NCI-H1105 (cell line): ENCODE measurements around the gene CHFR.
"Not testable (repeated sequence)": the region's sequence is repeated elsewhere in the genome, so short reads cannot be mapped to it uniquely, and the experiment has no call there.

Source experiments
- DNase-seq: peaks from one replicate; lab custom pipeline; 2025; lab: John Stamatoyannopoulos, UW

Gene CHFR

DNA sequence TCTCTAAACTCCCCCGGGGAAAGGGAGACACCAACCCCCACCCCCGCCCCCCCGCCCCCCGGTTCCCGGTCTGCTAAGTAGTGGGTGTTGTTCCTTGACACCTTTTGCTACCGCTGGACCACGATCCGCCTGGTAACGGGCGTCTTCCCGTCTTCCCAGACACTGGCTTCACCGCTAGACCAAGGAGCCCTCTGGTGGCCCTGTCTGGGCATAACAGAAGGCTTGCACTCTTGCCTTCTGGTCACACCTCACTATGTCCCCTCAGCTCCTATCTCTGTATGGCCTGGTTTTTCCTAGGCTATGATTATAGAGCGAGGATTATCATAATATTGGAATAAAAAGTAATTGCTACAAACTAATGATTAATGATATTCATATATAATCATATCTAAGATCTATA lies 78.0 kb downstream of the CHFR start:
- DNase-seq: not testable (repeated sequence)

DNA sequence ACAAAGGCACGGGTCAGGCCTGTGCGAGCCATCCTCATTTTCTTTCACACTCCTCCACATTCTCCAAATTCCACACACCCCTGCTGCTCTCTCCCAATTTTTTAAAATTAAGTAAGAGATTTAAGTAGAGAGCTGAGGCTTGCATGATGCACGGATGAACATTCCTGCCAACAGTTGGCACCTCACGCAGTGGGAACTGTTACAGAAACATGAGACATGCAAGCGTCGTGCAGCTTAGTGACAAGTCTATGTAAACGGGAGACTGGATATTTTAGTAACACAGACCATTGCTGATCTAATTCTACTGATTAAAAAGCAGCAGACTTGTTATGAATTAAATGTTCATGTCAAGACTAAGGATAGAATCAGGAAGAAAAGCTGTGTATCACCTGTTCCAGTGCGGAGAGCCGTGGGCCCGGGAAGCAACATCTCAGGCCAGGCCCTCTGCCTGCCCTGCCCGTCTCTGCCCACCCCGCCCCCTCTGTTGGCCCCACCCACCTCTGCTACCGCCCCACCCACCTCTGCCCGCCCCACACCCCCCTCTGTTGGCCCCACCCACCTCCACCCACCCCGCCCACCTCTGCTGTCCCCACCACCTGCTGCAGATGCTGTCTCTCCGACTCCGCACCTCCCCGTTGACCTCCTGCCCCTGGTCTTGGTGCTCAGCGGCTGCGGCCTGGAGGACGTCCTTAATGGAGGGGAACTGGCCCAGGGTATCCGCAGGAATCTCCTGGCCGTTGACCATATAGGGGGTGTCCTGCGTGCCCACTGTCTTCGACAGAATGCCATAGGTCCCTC lies 79.9 kb downstream of the CHFR start:
- no peak for DNase-seq

DNA sequence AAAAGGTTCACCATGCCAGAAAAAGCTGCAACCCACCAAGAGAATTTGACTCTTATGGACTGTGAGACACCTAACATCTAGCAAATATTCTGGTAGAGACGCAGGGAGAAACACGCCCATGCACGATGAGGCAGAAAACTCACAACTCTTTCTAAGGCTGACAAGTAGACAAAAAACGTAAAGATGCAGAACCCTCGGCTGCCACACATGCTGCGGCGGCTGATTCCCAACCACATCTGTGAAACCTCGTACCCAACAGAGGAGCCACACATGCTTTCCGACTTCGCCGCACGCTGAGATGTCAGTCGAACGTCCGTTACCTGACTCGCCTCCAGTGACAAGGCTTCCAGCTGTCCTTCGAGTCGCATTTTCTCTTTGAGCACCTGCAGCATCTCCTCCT lies 80.5 kb downstream of the CHFR start:
- DNase-seq: no peak

DNA sequence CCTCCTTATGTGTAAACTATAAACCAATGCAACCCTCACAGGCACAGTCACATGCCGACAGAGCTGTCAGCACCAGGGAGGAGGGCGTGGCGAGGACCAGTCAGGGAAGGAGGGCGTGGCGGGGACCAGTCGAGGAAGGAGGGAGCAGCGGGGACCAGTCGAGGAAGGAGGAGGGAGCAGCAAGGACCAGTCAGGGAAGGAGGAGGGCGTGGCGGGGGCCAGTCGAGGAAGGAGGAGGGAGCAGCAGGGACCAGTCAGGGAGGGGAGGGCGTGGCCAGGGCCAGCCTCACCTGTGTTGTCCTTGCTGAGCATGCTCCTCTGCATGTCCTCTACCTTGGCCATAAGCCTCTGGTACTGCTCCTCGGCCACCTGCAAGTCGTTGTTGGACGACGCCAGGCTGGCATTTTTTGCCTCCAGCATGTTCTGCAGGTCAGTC lies 83.0 kb downstream of the CHFR start:
- DNase-seq: no peak

DNA sequence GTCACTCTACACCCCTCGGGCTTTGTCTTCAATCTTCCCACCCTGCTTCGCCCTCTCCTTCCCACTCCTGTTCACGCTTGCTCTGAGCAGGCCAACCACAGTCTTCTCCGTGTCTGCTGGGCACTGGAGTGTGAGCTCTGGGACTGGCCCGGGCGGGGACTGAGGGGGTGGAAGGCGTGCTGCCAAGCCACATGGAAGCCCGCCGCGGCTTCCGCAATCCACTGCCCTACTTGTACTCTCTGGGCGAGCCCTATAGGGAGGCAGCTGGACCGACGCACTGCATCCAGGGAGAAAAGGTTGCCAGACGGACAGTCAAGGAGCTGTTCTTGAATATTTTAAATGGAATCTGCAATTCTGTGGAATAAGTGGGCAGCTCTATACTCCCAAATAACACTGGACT lies 83.5 kb downstream of the CHFR start:
- DNase-seq: no peak

DNA sequence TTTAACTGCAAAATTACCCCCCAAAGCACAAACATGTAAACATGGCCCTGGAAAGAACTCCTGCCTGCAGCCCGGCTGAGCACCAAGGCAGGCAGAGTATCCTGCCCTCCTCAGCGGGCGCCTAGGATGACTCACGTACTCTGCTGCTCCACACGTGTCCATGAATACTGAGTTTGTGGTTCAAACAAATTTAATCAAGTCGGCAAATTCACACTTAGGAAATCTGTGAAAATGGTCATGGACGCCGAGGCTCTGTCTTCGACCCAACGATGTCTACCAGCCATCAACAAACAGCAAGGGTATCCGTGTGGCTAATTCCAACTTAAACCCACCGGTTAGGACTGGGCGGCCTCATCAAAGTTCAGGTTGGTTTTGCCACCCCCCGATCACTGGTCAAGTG lies 84.3 kb downstream of the CHFR start:
- DNase-seq: no peak

DNA sequence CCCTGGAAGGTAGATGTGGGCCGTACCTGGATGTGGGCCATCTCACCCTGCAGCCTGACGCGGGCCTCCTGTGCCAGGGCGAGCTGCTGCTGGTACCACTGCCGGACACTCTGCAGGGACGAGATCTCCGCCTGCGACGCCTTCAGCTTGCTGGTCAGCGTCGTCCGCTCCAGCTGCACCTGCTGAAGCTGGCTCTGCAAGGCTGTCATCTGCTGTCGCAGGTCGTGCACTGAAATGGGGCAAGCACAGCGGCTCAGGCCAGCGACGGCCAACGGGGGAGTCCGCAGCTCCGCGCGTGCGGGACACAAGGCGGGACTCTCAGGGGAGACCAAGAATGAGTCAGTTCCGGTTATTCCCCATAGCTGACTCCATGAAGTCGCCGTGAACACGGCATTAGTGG lies 85.7 kb downstream of the CHFR start:
- DNase-seq: no peak

DNA sequence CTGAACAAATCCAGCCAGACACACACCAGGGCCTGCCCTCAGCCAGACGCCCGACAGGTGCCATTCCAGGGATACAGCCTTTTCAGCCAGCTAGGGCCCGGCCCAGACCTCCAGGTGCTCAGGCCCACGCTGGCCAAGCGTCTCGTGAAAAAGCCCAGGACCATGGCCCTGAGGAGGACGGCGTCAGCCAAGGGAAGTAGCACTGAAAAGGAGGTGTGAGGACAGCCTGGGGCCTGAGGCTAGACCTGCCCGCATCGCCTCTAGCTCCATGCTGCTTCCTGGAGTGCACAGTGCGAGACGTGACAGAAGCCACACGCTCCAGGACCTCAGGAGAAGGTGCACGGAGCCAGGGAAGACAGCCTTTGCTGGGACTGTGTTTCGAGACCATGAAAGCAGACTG lies 88.6 kb downstream of the CHFR start:
- DNase-seq: no peak

DNA sequence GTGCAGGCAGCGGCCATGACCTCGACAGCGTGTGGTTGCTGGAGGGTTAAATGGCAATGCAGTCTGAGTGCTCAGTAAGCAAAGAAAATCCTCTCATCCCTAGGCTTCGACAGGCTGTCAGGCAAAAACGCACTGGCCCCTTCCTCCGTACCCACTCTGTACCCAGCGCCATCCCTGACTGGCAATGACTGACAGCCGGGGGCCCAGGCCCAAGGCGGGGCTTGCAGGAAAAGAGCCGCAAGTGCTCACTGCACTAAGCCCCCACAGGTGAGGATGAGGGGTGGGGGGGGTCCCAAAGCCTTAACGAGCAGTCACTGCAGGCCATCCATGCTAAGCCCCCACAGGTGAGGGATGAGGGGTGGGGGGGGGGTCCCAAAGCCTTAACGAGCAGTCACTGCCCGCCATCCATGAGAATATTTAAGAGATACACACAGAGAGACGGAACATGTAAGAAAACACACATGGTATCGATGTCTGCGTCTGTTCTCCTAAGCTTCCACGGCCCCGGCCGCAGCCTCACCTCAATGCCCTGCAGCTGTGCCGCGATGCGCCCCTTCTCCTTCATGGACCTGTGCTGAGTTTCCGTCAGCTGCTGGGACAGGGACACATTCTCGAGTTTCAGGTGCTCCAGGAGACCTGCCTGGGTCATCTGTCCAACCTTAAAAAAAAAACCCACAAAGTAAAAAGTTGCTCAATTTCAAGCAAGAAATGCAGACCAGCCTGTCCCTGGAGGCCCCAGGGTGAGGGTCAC lies 89.4 kb downstream of the CHFR start:
- no peak for DNase-seq

DNA sequence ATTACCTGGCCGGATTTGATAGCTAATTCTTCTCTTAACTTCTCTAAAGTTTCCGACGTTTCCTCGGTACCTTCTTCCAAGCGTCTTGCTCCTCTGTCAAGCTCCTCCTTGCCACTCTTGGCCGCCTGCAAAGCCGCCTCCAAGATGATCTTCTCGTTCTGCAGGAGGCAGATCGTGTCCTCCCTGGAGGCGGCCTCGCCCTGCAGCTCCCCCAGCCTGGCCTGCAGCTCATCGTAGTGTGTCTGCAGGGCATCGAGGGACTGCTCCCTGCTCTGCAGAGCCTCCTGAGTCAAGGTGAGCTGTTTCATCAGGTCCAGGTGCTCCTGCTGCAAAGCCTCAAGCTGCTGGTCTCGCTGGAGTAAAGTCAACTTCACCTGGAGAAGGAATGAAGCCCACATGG lies 91.6 kb downstream of the CHFR start:
- no peak for DNase-seq

DNA sequence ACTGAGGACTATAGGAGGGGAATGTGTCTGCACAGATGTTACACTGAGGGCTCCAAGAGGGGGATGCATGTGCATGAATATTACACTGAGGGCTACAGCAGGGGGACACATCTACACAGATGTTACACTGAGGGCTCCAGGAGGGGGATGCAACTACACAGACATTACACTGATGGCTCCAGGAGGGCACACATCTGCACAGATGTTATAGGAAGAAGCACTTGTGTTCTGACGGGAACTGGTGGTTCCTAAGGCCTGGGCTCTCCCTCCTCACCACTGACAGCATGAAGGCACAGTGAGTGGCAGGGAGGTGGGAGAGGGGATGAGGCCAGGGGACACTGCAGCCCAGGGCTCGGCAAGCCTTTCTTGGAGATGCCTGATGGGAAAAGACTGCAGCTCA lies 95.5 kb downstream of the CHFR start:
- not testable (repeated sequence) for DNase-seq

DNA sequence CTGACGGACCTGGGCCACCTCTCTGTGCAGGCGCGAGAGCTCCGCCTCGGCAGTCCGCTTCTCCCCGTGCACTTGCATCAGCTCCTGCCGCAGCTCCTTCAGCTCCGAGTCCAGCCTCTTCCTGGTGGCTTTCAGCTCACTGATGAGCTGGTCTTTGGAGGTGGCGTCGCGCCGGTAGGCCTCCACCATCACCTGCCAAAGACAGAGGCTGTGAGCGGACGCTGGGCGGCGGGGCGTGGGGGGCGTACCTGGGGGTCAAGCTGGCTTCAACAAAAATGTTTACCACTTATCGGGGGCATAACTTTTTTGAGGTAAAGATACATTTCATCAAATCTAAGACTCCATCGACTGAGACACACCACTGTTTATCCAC lies 98.3 kb downstream of the CHFR start:
- DNase-seq: no peak

DNA sequence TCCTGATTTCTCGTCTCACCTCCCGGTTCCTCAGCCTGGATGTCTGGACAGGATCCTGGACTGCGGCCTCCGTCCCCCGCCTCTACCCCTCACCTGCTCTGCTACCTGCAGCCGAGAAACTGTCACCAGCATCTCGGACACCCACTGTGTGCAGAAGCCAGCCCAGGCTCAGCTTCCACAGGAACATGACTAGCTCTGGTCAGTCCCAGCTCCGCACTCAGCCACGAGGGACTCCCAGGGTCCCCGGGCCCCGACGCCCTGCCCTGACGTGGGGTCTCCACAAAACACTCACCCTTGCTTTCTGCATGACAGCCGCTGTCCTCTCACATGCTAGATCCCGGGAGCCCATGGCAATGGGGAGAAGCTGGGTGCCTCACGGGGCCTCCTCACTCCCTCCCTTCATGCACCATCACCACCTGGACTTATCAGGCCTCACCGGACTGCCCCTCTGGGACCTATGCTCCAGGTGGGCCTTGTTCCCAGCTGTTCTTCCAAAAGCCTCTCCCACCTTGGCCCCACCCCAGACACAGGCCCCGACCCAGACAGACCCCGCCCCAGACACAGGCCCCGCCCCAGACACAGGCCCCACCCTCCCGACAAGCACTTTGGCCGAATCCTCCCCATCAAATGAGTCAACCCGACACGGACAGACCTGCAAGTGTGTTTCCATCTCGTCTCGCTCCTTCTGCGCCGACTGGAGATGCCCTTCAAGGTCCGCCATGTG lies 98.9 kb downstream of the CHFR start:
- DNase-seq: no peak

DNA sequence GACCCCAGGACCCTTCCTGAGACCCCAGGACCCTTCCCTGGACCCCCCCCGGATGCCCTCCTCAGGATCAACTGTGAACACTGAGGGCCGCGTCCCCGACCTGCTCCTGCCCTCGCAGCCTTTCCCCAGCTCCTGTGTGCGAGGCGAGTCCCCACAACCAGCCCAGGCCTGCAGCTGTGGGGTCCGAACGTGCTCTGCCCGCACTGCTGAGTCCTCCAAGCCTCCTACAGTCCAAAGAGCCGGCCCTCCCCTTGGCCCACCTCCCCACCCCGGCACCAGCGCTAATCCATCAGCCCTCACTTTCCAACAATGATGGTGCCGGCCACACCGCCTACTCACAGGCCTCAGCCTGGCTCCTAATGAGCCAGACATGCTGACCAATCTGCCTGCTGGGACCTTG lies 99.5 kb downstream of the CHFR start:
- no peak for DNase-seq

DNA sequence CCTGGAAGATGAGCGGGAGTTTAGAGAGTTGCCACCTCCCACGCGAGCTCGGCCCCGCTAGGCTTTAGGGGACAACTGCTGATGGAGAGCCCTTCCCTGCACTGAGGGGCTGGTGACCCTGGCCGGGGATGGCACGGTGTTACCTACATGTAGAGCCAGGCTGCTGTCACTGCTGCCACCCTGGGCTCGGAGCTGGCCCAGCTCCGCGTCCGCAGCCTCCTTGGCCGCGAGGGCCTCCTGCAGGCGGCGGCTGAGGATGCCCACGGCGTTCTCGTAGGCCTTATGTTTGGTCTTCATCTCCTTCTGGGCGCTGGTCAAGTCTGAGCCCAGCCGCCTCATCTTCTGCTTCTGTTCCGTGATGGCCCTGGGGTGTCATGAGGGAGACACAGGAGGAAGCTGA lies 101.2 kb downstream of the CHFR start:
- no peak for DNase-seq

DNA sequence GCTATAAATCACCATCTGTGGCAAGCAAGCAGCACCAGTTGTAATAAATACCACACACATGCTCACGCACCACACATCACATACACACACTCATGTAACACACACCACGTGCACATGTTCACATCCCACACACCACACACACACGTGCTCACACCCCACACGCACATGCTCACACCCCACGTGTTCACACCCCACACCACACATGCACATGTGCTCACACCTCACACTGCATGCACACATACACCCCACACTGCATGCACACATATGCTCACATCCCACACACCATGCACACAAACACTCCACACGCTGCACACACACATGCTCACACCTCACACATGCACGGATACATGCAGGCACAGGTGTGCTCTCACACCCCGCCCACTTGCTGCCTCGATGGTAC lies 102.8 kb downstream of the CHFR start:
- no peak for DNase-seq

DNA sequence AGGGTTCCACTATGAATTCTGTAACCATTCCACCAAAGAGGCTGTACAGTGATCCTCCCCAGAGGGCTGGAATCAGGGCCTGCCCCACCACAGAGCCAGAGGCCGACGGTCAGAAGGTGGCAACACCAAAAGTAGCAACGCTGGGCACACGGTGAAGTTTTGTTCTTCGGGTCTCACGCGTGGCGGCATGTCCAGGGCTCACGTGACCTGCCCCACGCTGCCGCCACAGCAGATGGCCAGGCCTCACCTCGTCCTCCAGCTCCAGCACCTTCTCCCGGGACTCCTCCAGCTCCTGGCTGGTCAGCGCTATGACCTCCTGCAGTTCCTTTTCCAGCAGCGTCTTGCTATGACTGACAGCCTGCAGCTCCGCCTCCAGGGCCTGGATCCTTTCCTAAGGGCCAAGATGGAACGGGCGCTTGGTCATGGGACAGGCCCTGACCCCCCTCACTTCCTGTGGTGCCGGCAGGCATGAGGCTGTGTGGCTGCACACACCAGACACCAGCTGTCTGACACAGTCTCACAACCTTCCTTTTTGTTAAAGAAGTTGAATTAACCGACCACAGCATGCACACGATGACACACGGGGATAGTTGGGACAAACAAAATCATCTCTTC lies 103.4 kb downstream of the CHFR start:
- DNase-seq: no peak
